ENCODE data around the gene ARHGEF11.

- no peak for TF ChIP-seq CTCF (IDR thresholded peaks at IDR 0.05; ENCODE audit: low read depth, low read length, poor library complexity, severe bottlenecking)
- no peak for TF ChIP-seq EZH2phosphoT487 (IDR thresholded peaks at IDR 0.05; ENCODE audit: borderline replicate concordance, low read length)
Measured at GRCh38 chr1:157044326-157044725, 1.2 kb downstream of the ARHGEF11 start.

Data from DOHH2 (cell line).